Prostate gland (tissue), 2 donors: ENCODE data around the gene RAB4B. TPM values are rescaled to one million over a fixed set of nuclear protein-coding genes. Genes with fewer than 3 reads are reported as not detected.

Experiments
- DNase-seq: peaks from one replicate; pipeline ENCODE4 v3.0.0-alpha.2; 2019; ENCODE audit warnings: low spot score
- H3K27ac ChIP-seq, 2 donors: fragments of 200-600 bp; sonication (generic); 2 replicates each; pipeline ENCODE4 v1.5.1; 2017 to 2019
- H3K27me3 ChIP-seq: fragments of 200-600 bp; sonication (generic); replicated peaks from 2 replicates; pipeline ENCODE4 v1.5.1; 2019; ENCODE audit not compliant: insufficient read depth
- H3K36me3 ChIP-seq, 2 donors: fragments of 200-600 bp; sonication (generic); 1 replicate in 1 of 2; 2 replicates in 1 of 2; pipeline versions ENCODE4 v1.5.1 to v1.8.1; 2017 to 2019
- H3K4me1 ChIP-seq: fragments of 200-600 bp; sonication (generic); replicated peaks from 2 replicates; pipeline ENCODE4 v1.5.1; 2019
- H3K4me3 ChIP-seq, 2 donors: fragments of 200-600 bp; sonication (generic); 2 replicates each; pipeline ENCODE4 v1.5.1; 2017 to 2019
- H3K9me3 ChIP-seq: fragments of 200-600 bp; sonication (generic); 2 replicates; pipeline ENCODE4 v1.5.1; 2017
- CTCF ChIP-seq, 4 experiments: fragments of 200-600 bp in 2 of 4; fragments of 450-650 bp in 2 of 4; sonication (generic) in 2 of 4; IDR thresholded peaks; 1 replicate in 3 of 4; 2 replicates in 1 of 4; pipeline ENCODE4 v1.5.1; 2016 to 2019; ENCODE audit warnings: antibody characterized with exemption in 4 of 4, mild to moderate bottlenecking in 2 of 4, moderate library complexity in 2 of 4
- POLR2A ChIP-seq: fragments of 450-650 bp; IDR thresholded peaks from one replicate; pipeline ENCODE4 v1.6.1; 2016; ENCODE audit warnings: antibody characterized with exemption, mild to moderate bottlenecking
- POLR2AphosphoS5 ChIP-seq: sonication (generic); formaldehyde crosslinking; IDR thresholded peaks from one replicate; pipeline ENCODE4 v1.6.1; 2017; ENCODE audit warnings: antibody characterized with exemption
- WGBS: methylation state at CpG from one replicate; pipeline ENCODE4 v1.1.5; 2018; 5-methylcytosine and 5-hydroxymethylcytosine counted together
- intact Hi-C: fragments of 100-400 bp; cut with DNase I; formaldehyde crosslinking; loops from one replicate; pipeline ENCODE4 v1.14.2; 2022
- total RNA-seq, 2 donors: library from RNA; depleted of rRNA; stranded (reverse); fragments of >200 nt; gene quantifications; one replicate each; pipeline ENCODE4 v1.1.0, GENCODE V29; 2016

Gene RAB4B
- total RNA-seq, 2 donors from 2014 or later, result 44.8 to 51.7 TPM

GRCh38 chr19:40741527-40742390 is 36.3 kb upstream of the RAB4B start:
- TF ChIP-seq POLR2A, result no peak
- no peak for TF ChIP-seq POLR2AphosphoS5
- no peak for TF ChIP-seq CTCF (IDR thresholded peaks at IDR 0.05)
- no peaks in the 10 kb centered on the region for H3K4me1 ChIP-seq
- no peaks in the 10 kb centered on the region for H3K27me3 ChIP-seq
- WGBS, result 82% methylated on average over 10 of the region's 10 CpGs
- H3K27ac ChIP-seq, result peak overlapping the region; percentile 27 to 36
- peaks cover 5 to 21% of the 10 kb centered on the region in 2 donors for H3K36me3 ChIP-seq
- no peaks in the 10 kb centered on the region for H3K9me3 ChIP-seq
- no peak overlapping the region for H3K4me3 ChIP-seq
- intact Hi-C loops, result no loop called here
- DNase-seq, result no peak

- no peak for TF ChIP-seq POLR2A
- no peak for TF ChIP-seq CTCF (IDR thresholded peaks at IDR 0.05)
- no peak for TF ChIP-seq POLR2AphosphoS5
- Histone ChIP-seq H3K27me3 (no peaks in the 10 kb centered on the region), H3K36me3 (peaks cover 2 to 14% of the 10 kb centered on the region in 2 donors), H3K27ac (no peak overlapping the region), H3K9me3 (no peaks in the 10 kb centered on the region), H3K4me1 (no peaks in the 10 kb centered on the region), H3K4me3 (no peak overlapping the region)
- DNase-seq, result no peak
- intact Hi-C loops, result no loop called here
- WGBS, result 72% methylated on average over 13 of the region's 17 CpGs
Observed at GRCh38 chr19:40742477-40742876, 35.6 kb upstream of the RAB4B start.

GRCh38 chr19:40742886-40743285 is 35.2 kb upstream of the RAB4B start:
- TF ChIP-seq CTCF (IDR thresholded peaks at IDR 0.05) (no peak), POLR2AphosphoS5 (no peak), POLR2A (no peak)
- WGBS, result 86% methylated on average over 12 of the region's 12 CpGs
- Histone ChIP-seq H3K36me3 (peaks cover 0 to 10% of the 10 kb centered on the region in 2 donors), H3K9me3 (no peaks in the 10 kb centered on the region), H3K4me3 (no peak overlapping the region), H3K27ac (no peak overlapping the region), H3K27me3 (no peaks in the 10 kb centered on the region), H3K4me1 (no peaks in the 10 kb centered on the region)
- no peak for DNase-seq
- intact Hi-C loops, result no loop called here

- intact Hi-C loops, result no loop called here
- WGBS, result 88% methylated on average over 10 of the region's 10 CpGs
- Histone ChIP-seq H3K36me3 (peaks cover 0 to 10% of the 10 kb centered on the region in 2 donors), H3K9me3 (no peaks in the 10 kb centered on the region), H3K4me1 (no peaks in the 10 kb centered on the region), H3K27me3 (no peaks in the 10 kb centered on the region), H3K27ac (no peak overlapping the region), H3K4me3 (no peak overlapping the region)
- TF ChIP-seq POLR2A (no peak), POLR2AphosphoS5 (no peak), CTCF (IDR thresholded peaks at IDR 0.05) (no peak)
- DNase-seq, result no peak
Observed at GRCh38 chr19:40743926-40744325, 34.1 kb upstream of the RAB4B start.
